Measurements from ENCODE around the gene THOP1.

- TF ChIP-seq POLR2A (IDR thresholded peaks at IDR 0.05) (no peak), CTCF (IDR thresholded peaks at IDR 0.05) (no peak), POLR2AphosphoS5 (IDR thresholded peaks at IDR 0.05; ENCODE audit: insufficient read depth in 1 of 2, low read depth in 1 of 2) (no peak)
Observed at GRCh38 chr19:2863816-2864215, 78.5 kb downstream of the THOP1 start.
